Adrenal gland (tissue), 12 donors: ENCODE data around the gene WWOX. TPM values are rescaled to one million over a fixed set of nuclear protein-coding genes. Genes with fewer than 3 reads are reported as not detected.

ENCODE experiments used
- DNase-seq, 7 donors: peaks; one replicate each; pipeline ENCODE4 v3.0.0-alpha.2; 2019 to 2020
- H3K27ac ChIP-seq, 5 donors: fragments of 200-600 bp; sonication (generic) in 4 of 5; 1 replicate in 3 of 5; 2 replicates in 2 of 5; pipeline versions ENCODE4 v1.5.1 to v1.8.0; 2016 to 2020; ENCODE audit warnings: mild to moderate bottlenecking in 1 of 5
- H3K27me3 ChIP-seq: fragments of 200-600 bp; 2 replicates; pipeline ENCODE4 v1.8.0; 2021
- H3K36me3 ChIP-seq, 2 donors: fragments of 200-600 bp; replicated peaks in 1 of 2; 1 replicate in 1 of 2; 2 replicates in 1 of 2; pipeline versions ENCODE4 v1.5.1 to v1.8.0; 2018 to 2022
- H3K4me1 ChIP-seq, 2 donors: fragments of 200-600 bp; replicated peaks in 1 of 2; 1 replicate in 1 of 2; 2 replicates in 1 of 2; pipeline versions ENCODE4 v1.5.1 to v1.8.0; 2018 to 2021
- H3K4me3 ChIP-seq, 4 donors: fragments of 200-600 bp; sonication (generic) in 3 of 4; one replicate each; pipeline ENCODE4 v1.5.1; 2016 to 2018
- H3K9me3 ChIP-seq, 3 donors: fragments of 200-600 bp; sonication (generic) in 1 of 3; replicated peaks in 1 of 3; 1 replicate in 2 of 3; 2 replicates in 1 of 3; pipeline versions ENCODE4 v1.5.1 to v1.8.0; 2016 to 2021
- POLR2A ChIP-seq, 2 donors: fragments of 450-650 bp; IDR thresholded peaks; one replicate each; pipeline ENCODE4 v1.6.1; 2017; ENCODE audit warnings: antibody characterized with exemption in 2 of 2, mild to moderate bottlenecking in 2 of 2, moderate library complexity in 1 of 2
- WGBS, 4 donors: extraction: QIAGEN DNeasy Blood & Tissue Kit in 2 of 4; methylation state at CpG; one replicate each; pipeline versions ENCODE4 v1.1.5 to v1.1.7; 2013 to 2017; 5-methylcytosine and 5-hydroxymethylcytosine counted together
- intact Hi-C, 2 donors: fragments of 100-400 bp; cut with DNase I; formaldehyde crosslinking; loops; one replicate each; pipeline versions ENCODE4 v1.14.1 to v1.15.0; 2022 to 2023
- polyA plus RNA-seq, 3 donors: library from polyadenylated mRNA; stranded (reverse); fragments of 200-250 nt in 2 of 3; fragments of 350-450 nt in 1 of 3; fragmentation: Illumina TruSeq in 1 of 3; extraction: RNeasy Lipid Tissue Mini Kit (QIAGEN cat#74804) in 1 of 3; gene quantifications; one replicate each; pipeline ENCODE4 v1.2.3, GENCODE V29; 2013 to 2014
- total RNA-seq, 9 donors: library from RNA; depleted of rRNA in 4 of 9; stranded (reverse); fragments of >200 nt in 4 of 9; fragments of 120-200 nt in 1 of 9; fragmentation: NEBNext Ultra II Directional in 1 of 9; extraction: Animal tissue kit (Norgen Biotek cat#: 25700) in 1 of 9; gene quantifications; one replicate each; pipeline versions ENCODE4 v1.1.0 to v1.2.4, GENCODE V29; 2013 to 2023
- TF ChIP-seq, protein P1 (sequence below), 6 experiments: fragments of 450-650 bp in 4 of 6; fragments of 200-600 bp in 2 of 6; sonication (generic) in 1 of 6; IDR thresholded peaks; 1 replicate in 5 of 6; 2 replicates in 1 of 6; pipeline versions ENCODE4 v1.5.1 to v1.8.0; 2016 to 2021; ENCODE audit warnings: antibody characterized with exemption in 6 of 6, mild to moderate bottlenecking in 2 of 6, moderate library complexity in 1 of 6
- donor health status: healthy with polysubstance abuse.
- donor health status: Bipolar disorder and iron deficiency.
- donor health status: DM: yes; HTN: yes; CAD: no.
- donor health status: DM: no; HTN: no; CAD: no.
- donor health status: DM: no; HTN: no; CAD: no.
- donor health status: DM: yes; HTN: yes; CAD: no.

The WWOX gene
- total and polyA plus RNA-seq, 12 donors = 11.8 to 74.6 (median 20.5) TPM

- WGBS, 4 donors = 76 to 88% (median 84%) methylated on average over 3 of the region's 3 CpGs
- Histone ChIP-seq H3K27me3 (no peaks in the 10 kb centered on the region), H3K36me3 (no peaks in the 10 kb centered on the region), H3K4me3 (no peak overlapping the region), H3K9me3 (no peaks in the 10 kb centered on the region), H3K4me1 (no peaks in the 10 kb centered on the region), H3K27ac (no peak overlapping the region)
- intact Hi-C loops = no loop called here
- DNase-seq = no peak
- TF ChIP-seq POLR2A (IDR thresholded peaks at IDR 0.05) = no peak
- TF ChIP-seq, protein P1, sequence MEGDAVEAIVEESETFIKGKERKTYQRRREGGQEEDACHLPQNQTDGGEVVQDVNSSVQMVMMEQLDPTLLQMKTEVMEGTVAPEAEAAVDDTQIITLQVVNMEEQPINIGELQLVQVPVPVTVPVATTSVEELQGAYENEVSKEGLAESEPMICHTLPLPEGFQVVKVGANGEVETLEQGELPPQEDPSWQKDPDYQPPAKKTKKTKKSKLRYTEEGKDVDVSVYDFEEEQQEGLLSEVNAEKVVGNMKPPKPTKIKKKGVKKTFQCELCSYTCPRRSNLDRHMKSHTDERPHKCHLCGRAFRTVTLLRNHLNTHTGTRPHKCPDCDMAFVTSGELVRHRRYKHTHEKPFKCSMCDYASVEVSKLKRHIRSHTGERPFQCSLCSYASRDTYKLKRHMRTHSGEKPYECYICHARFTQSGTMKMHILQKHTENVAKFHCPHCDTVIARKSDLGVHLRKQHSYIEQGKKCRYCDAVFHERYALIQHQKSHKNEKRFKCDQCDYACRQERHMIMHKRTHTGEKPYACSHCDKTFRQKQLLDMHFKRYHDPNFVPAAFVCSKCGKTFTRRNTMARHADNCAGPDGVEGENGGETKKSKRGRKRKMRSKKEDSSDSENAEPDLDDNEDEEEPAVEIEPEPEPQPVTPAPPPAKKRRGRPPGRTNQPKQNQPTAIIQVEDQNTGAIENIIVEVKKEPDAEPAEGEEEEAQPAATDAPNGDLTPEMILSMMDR (IDR thresholded peaks at IDR 0.05) = no peak
Measured at GRCh38 chr16:78800523-78800922, 701.1 kb downstream of the WWOX start.

GRCh38 chr16:78804058-78804735, 704.7 kb downstream of the WWOX start:
- TF ChIP-seq POLR2A (IDR thresholded peaks at IDR 0.05) = no peak
- TF ChIP-seq, protein P1 (IDR thresholded peaks at IDR 0.05) = no peak

GRCh38 chr16:78805556-78805955, 706.1 kb downstream of the WWOX start:
- no peak overlapping the region for H3K27ac ChIP-seq
- TF ChIP-seq, protein P1 (IDR thresholded peaks at IDR 0.05) = no peak
- no peak for TF ChIP-seq POLR2A (IDR thresholded peaks at IDR 0.05)
- H3K36me3 ChIP-seq = no peaks in the 10 kb centered on the region
- no peaks in the 10 kb centered on the region for H3K27me3 ChIP-seq
- no peak for DNase-seq
- intact Hi-C loops = no loop called here
- 71 to 79% (median 77%) methylated on average over 5 of the region's 5 CpGs for whole genome bisulfite sequencing, 4 donors
- no peaks in the 10 kb centered on the region for H3K4me1 ChIP-seq
- H3K9me3 ChIP-seq = no peaks in the 10 kb centered on the region
- H3K4me3 ChIP-seq = no peak overlapping the region

More at GRCh38 chr16:78804058-78804735, 704.7 kb downstream of the WWOX start:
- Histone ChIP-seq H3K27me3 (no peaks in the 10 kb centered on the region), H3K36me3 (no peaks in the 10 kb centered on the region), H3K27ac (no peak overlapping the region), H3K9me3 (no peaks in the 10 kb centered on the region), H3K4me1 (no peaks in the 10 kb centered on the region), H3K4me3 (no peak overlapping the region)
- 88 to 96% (median 94%) methylated on average over 13 of the region's 13 CpGs for WGBS, 4 donors
- DNase-seq = no peak
- intact Hi-C loops = no loop called here

DNA sequence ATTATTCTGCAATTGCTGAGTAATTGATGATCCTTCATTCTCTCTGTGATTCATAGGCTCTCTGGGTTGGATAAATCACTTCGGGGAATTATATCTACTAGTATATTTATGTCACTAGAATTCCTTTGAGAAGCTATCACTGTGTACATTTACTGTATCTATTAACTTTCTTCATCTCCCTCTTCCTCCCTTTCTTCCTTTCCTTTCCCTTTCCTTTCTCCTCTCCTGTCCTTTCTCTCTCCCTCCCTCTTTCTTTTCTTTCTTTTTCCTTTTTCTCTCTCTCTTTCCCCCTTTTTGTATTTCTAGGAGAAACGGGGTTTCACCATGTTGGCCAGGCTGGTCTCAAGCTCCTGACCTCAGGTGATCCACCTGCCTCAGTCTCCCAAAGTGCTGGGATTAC, 711.8 kb downstream of the WWOX start:
- Histone ChIP-seq H3K4me3 (no peak overlapping the region), H3K36me3 (no peaks in the 10 kb centered on the region), H3K9me3 (no peaks in the 10 kb centered on the region), H3K4me1 (peaks cover 0 to under 1% of the 10 kb centered on the region in 2 donors), H3K27ac (no peak overlapping the region), H3K27me3 (no peaks in the 10 kb centered on the region)
- intact Hi-C loops = no loop called here
- no peak for DNase-seq
- 70 to 86% (median 82%) methylated on average over 2 of the region's 2 CpGs for WGBS, 4 donors
- no peak for TF ChIP-seq POLR2A (IDR thresholded peaks at IDR 0.05)
- TF ChIP-seq, protein P1 (IDR thresholded peaks at IDR 0.05) = no peak
